Keratinocyte (primary cell): ENCODE measurements around the gene NINJ1. TPM values are rescaled to one million over a fixed set of nuclear protein-coding genes. Genes with fewer than 3 reads are reported as not detected.

Experiments used
- DNase-seq: peaks from one replicate; pipeline ENCODE4 v3.0.0-alpha.2; 2011; ENCODE audit warnings: low read depth, missing footprints, low spot score
- FAIRE-seq: peaks from 2 replicates; lab custom pipeline; 2011; peaks lifted over from hg19 to GRCh38; lab: Jason Lieb, UNC
- H2AFZ ChIP-seq: 2 replicates; pipeline ENCODE4 v1.6.0; 2012; ENCODE audit warnings: low read length, control low read depth, inconsistent platforms; ENCODE audit not compliant: control insufficient read depth
- H3K27ac ChIP-seq: 2 replicates; pipeline ENCODE4 v1.5.1; 2011; ENCODE audit warnings: low read length; ENCODE audit not compliant: control insufficient read depth, insufficient read depth
- H3K27me3 ChIP-seq: 3 replicates; pipeline ENCODE4 v1.6.0; 2011; ENCODE audit warnings: low read length; ENCODE audit not compliant: control insufficient read depth, insufficient read depth; ENCODE audit errors: extremely low read depth
- H3K36me3 ChIP-seq, 2 experiments: 2 replicates in 1 of 2; 3 replicates in 1 of 2; pipeline ENCODE4 v1.5.1; 2011; ENCODE audit warnings: low read length in 2 of 2, mild to moderate bottlenecking in 1 of 2; ENCODE audit not compliant: control insufficient read depth in 2 of 2, insufficient read depth in 2 of 2; ENCODE audit errors: extremely low read depth in 1 of 2
- H3K4me1 ChIP-seq: 3 replicates; pipeline ENCODE4 v1.5.1; 2011; ENCODE audit warnings: low read length; ENCODE audit not compliant: control insufficient read depth, insufficient read depth; ENCODE audit errors: extremely low read depth
- H3K4me2 ChIP-seq: 3 replicates; pipeline ENCODE4 v1.6.0; 2011; ENCODE audit warnings: low read depth, low read length; ENCODE audit not compliant: control insufficient read depth, insufficient read depth; ENCODE audit errors: extremely low read depth
- H3K4me3 ChIP-seq, 3 experiments: fragments of 200-600 bp in 1 of 3; sonication (generic) in 1 of 3; 2 replicates in 2 of 3; 3 replicates in 1 of 3; pipeline ENCODE4 v1.5.1; 2011 to 2016; ENCODE audit warnings: low read length in 3 of 3, mild to moderate bottlenecking in 3 of 3, control low read depth in 2 of 3, inconsistent platforms in 1 of 3, low read depth in 1 of 3, mixed read lengths in 1 of 3, mixed run types in 1 of 3, moderate library complexity in 1 of 3; ENCODE audit not compliant: control insufficient read depth in 2 of 3, insufficient read depth in 2 of 3; ENCODE audit errors: extremely low read depth in 1 of 3
- H3K79me2 ChIP-seq: 2 replicates; pipeline ENCODE4 v1.6.0; 2012; ENCODE audit warnings: low read length; ENCODE audit not compliant: control insufficient read depth, insufficient read depth
- H3K9ac ChIP-seq: 3 replicates; pipeline ENCODE4 v1.6.0; 2011; ENCODE audit warnings: low read length; ENCODE audit not compliant: control insufficient read depth, insufficient read depth; ENCODE audit errors: extremely low read depth
- H3K9me1 ChIP-seq: 3 replicates; pipeline ENCODE4 v1.6.0; 2011; ENCODE audit warnings: low read length; ENCODE audit not compliant: control insufficient read depth, insufficient read depth; ENCODE audit errors: extremely low read depth
- H3K9me3 ChIP-seq: 2 replicates; pipeline ENCODE4 v1.5.1; 2012; ENCODE audit warnings: low read depth, low read length; ENCODE audit not compliant: control insufficient read depth
- H4K20me1 ChIP-seq: 3 replicates; pipeline ENCODE4 v1.6.0; 2011; ENCODE audit warnings: low read length; ENCODE audit not compliant: control insufficient read depth, insufficient read depth; ENCODE audit errors: extremely low read depth
- CTCF ChIP-seq, 3 experiments: IDR thresholded peaks in 1 of 3; conservative IDR thresholded peaks in 1 of 3; optimal IDR thresholded peaks in 1 of 3; 2 replicates in 2 of 3; 3 replicates in 1 of 3; pipeline versions ENCODE3 to v1.5.1; 2011; ENCODE audit warnings: low read length in 3 of 3, mild to moderate bottlenecking in 3 of 3, moderate library complexity in 2 of 3, control low read depth in 1 of 3, inconsistent platforms in 1 of 3; ENCODE audit not compliant: insufficient read depth in 2 of 3; ENCODE audit errors: extremely low read depth in 1 of 3
- EZH2 ChIP-seq: IDR thresholded peaks from one replicate; pipeline ENCODE4 v1.6.1; 2012; ENCODE audit warnings: inconsistent platforms, mild to moderate bottlenecking, low read length, moderate library complexity
- dilution Hi-C: fragments of 300-500 bp; cut with MboI; formaldehyde crosslinking; loops from one replicate; pipeline ENCODE4 v1.7.0; 2020; ENCODE audit warnings: low sequenced_read_pairs; ENCODE audit not compliant: extremely low pct_ligation_motif_present
- polyA plus RNA-seq, 5 experiments: library from polyadenylated mRNA; depleted of rRNA in 3 of 5; stranded (reverse) in 3 of 5; stranded (forward) in 1 of 5; unstranded in 1 of 5; fragments of >200 nt; gene quantifications; 1 replicate in 1 of 5; 2 replicates in 3 of 5; 3 replicates in 1 of 5; pipeline versions ENCODE4 v1.2.1 to v1.2.3, GENCODE V29; 2011 to 2012; ENCODE audit warnings: missing spikeins in 2 of 5, low read depth in 1 of 5, low replicate concordance in 1 of 5

NINJ1 gene
- polyA plus RNA-seq, 1 donor (not counting 4 experiments of a cell fraction or from before 2014, with no cell fraction given), result 7.4 TPM

- dilution Hi-C loops, result no loop called here
- peaks cover 36% of the 10 kb centered on the region for H3K4me1 ChIP-seq
- peaks cover 7% of the 10 kb centered on the region for H4K20me1 ChIP-seq
These were observed 37.8 kb downstream of the NINJ1 start, which contains the start of gene CARD19 for GRCh38 chr9:93096131-93096802. CARD19 (plus strand) TSS chr9:93096217; CDS start chr9:93096346, 129 bp downstream.

GRCh38 chr9:93095205-93096130 lies 38.6 kb downstream of the NINJ1 start:
- peak; percentile 90 for DNase-seq

More at GRCh38 chr9:93096131-93096802, 37.8 kb downstream of the NINJ1 start, which contains the start of gene CARD19:
- DNase-seq (no peak), FAIRE-seq (peak; percentile 32)
- TF ChIP-seq EZH2 (no peak), CTCF (optimal IDR thresholded peaks at IDR 0.05 in 1 of 3, IDR thresholded peaks at IDR 0.05 in 1 of 3, conservative IDR thresholded peaks at IDR 0.05 in 1 of 3; ENCODE audit: extremely low read depth in 1 of 3, insufficient read depth in 2 of 3, low read length in 3 of 3) (no peak)
- peak within 1 kb of the TSS; percentile 78 for H3K27ac ChIP-seq
- H3K9ac ChIP-seq, result peak within 1 kb of the TSS; percentile 82
- peaks cover 4% of the 10 kb centered on the region for H3K9me1 ChIP-seq
- peak within 1 kb of the TSS; percentile 74 for H3K4me2 ChIP-seq
- peak within 1 kb of the TSS; percentile 72 to 85 (median 82) for H3K4me3 ChIP-seq
- H2AFZ ChIP-seq, result peak within 1 kb of the TSS; percentile 73
- H3K9me3 ChIP-seq, result no peaks in the 10 kb centered on the region
- peaks cover 30% of the 10 kb centered on the region for H3K79me2 ChIP-seq
- no peaks in the 10 kb centered on the region for H3K27me3 ChIP-seq
- H3K36me3 ChIP-seq, result no peaks in the 10 kb centered on the region

More at GRCh38 chr9:93095205-93096130, 38.6 kb downstream of the NINJ1 start:
- H3K9me3 ChIP-seq, result peaks cover 4% of the 10 kb centered on the region
- peaks cover 4% of the 10 kb centered on the region for H3K9me1 ChIP-seq
- H3K4me3 ChIP-seq, result peak overlapping the region; percentile 47 to 72 (median 56)
- no peaks in the 10 kb centered on the region for H3K36me3 ChIP-seq
- peak overlapping the region; percentile 74 for H3K9ac ChIP-seq
- H4K20me1 ChIP-seq, result peaks cover 7% of the 10 kb centered on the region
- H3K4me1 ChIP-seq, result peaks cover 36% of the 10 kb centered on the region
- H3K79me2 ChIP-seq, result peaks cover 23% of the 10 kb centered on the region
- peak overlapping the region; percentile 73 for H3K4me2 ChIP-seq
- H3K27me3 ChIP-seq, result no peaks in the 10 kb centered on the region
- dilution Hi-C loops, result no loop called here
- peak overlapping the region; percentile 78 for H3K27ac ChIP-seq
- FAIRE-seq, result no peak
- H2AFZ ChIP-seq, result peak overlapping the region; percentile 73
- TF ChIP-seq CTCF (optimal IDR thresholded peaks at IDR 0.05 in 1 of 3, IDR thresholded peaks at IDR 0.05 in 1 of 3, conservative IDR thresholded peaks at IDR 0.05 in 1 of 3; ENCODE audit: extremely low read depth in 1 of 3, insufficient read depth in 2 of 3, low read length in 3 of 3) (no peak), EZH2 (no peak)
